Suppressor macrophage (primary cell): Measurements from ENCODE around the gene MRPL17.

Experiments used
- DNase-seq, 4 experiments: peaks; one replicate each; pipeline ENCODE4 v3.0.0-alpha.2; 2020 to 2022

MRPL17 gene

DNA sequence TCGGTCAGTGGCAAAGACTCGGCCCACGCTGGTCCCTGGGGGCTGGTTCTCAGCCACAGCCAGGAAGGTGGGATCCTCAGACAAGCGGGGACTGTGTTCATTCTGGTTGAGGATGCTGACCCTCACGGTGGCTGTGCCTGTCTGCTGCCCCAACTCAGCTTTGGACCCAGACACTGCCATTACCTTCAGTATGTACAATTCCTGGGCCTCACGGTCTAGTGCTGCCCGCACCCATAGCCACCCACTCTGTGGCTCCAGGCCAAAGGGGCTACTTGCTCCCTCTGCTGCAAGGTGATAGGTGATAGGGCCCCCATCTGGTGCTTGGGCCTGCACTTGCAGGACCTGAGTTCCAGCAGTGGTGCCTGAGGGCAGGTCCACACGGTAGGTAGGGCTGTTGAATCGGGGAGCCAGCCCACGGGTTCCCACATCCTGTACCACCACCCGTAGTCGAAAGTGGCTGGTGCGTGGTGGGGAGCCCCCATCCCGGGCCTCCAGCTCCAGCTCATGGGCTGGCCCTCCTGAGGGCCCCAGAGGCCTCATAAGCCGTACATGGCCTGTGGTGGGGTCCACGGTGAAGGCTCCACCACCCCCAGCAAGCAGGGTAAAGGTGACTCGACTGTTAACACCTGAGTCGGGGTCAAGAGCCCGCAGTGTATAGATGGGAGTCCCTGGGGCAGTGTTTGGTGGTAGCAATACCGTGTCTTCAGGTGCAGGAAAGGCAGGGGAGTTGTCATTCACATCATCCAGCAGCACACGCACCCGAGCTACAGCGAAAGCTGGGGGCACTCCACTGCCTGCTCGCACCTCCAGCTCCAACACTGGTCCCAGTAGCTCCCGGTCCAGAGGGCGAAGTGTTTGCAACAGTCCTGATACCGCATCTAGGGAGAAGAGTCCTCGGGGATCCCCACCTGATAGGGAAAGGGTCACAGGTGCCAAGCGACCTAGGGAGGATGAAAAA lies 50.7 kb downstream of the MRPL17 start:
- DNase-seq, result no peak

- no peak for DNase-seq
These were observed 51.7 kb downstream of the MRPL17 start for GRCh38 chr11:6631361-6631890.

DNA sequence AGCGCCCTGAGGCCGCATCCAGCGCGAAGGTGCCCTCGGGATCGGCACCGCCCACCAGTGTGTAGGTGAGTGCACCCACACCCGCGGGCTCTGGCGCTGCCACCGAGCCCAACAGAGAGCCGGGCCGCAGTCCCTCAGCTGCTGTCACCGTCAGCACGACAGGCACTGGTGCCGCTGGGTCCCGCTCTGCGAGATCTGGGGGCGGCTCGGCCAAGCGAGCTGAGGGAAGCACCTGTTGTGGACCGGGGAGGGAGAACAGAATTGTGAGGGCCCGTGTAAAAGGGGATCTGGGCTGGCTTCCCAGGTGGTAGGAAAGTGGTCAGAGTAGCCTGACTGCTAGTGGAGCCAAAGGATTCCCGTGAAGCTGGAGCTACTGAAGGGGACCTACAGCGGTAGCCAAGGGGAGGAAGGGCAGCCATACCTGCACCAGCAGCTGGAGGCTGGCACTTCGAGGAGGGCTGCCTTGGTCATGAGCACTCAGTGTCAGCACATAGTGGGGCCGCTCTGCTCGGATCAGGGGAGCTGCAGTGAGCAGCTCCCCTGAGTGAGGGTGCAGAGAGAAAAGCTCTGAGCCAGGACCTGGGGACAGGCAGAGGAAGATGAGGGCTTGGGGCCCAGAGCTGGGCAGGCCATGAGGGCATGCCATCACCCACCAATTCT lies 52.4 kb downstream of the MRPL17 start:
- DNase-seq, result no peak
